Testis (tissue), 3 donors: ENCODE data around the gene PDCD11. TPM values are rescaled to one million over a fixed set of nuclear protein-coding genes. Genes with fewer than 3 reads are reported as not detected.
A peak's percentile ranks its signal among the peaks of the same experiment; 100 is the strongest.

Source experiments
- DNase-seq: peaks from one replicate; pipeline ENCODE4 v3.0.0-alpha.2; 2019
- H3K27ac ChIP-seq, 2 donors: fragments of 200-600 bp; sonication (generic); one replicate each; pipeline ENCODE4 v1.5.1; 2019
- H3K27me3 ChIP-seq: fragments of 200-600 bp; sonication (generic); one replicate; pipeline ENCODE4 v1.5.1; 2019
- H3K36me3 ChIP-seq: fragments of 200-600 bp; sonication (generic); one replicate; pipeline ENCODE4 v1.5.1; 2017; ENCODE audit warnings: low read depth; ENCODE audit errors: missing control alignments
- H3K4me1 ChIP-seq: fragments of 200-600 bp; sonication (generic); one replicate; pipeline ENCODE4 v1.5.1; 2019
- H3K4me3 ChIP-seq, 2 donors: fragments of 200-600 bp; sonication (generic); one replicate each; pipeline ENCODE4 v1.5.1; 2017 to 2019
- H3K9me3 ChIP-seq: fragments of 200-600 bp; sonication (generic); one replicate; pipeline ENCODE4 v1.5.1; 2017
- POLR2A ChIP-seq: fragments of 450-650 bp; IDR thresholded peaks from one replicate; pipeline ENCODE4 v1.6.1; 2017; ENCODE audit warnings: antibody characterized with exemption, mild to moderate bottlenecking, moderate library complexity
- WGBS, 2 donors: methylation state at CpG; one replicate each; pipeline ENCODE4 v1.1.5; 2018; 5-methylcytosine and 5-hydroxymethylcytosine counted together
- intact Hi-C: fragments of 100-400 bp; cut with DNase I; formaldehyde crosslinking; loops from one replicate; pipeline ENCODE4 v1.15.1; 2023; ENCODE audit warnings: low total_unique reads
- microRNA counts, 2 donors: library from miRNA; unstranded; fragments of <30 nt; microRNA quantifications; one replicate each; lab custom pipeline; 2016
- microRNA-seq, 2 donors: library from miRNA; unstranded; fragments of <30 nt; microRNA quantifications; one replicate each; pipeline ENCODE4, GENCODE V29; 2016; ENCODE audit warnings: borderline number of aligned reads in 2 of 2, borderline replicate concordance in 1 of 2
- polyA plus RNA-seq: library from polyadenylated mRNA; stranded (reverse); fragments of 350-450 nt; fragmentation: Illumina TruSeq; extraction: RNeasy Lipid Tissue Mini Kit (QIAGEN cat#74804); gene quantifications from one replicate; pipeline ENCODE4 v1.2.3, GENCODE V29; 2014; ENCODE audit warnings: low read depth, low replicate concordance; ENCODE audit not compliant: insufficient read depth
- total RNA-seq, 2 donors: library from RNA; depleted of rRNA; stranded (reverse); fragments of >200 nt; gene quantifications; one replicate each; pipeline ENCODE4 v1.2.3, GENCODE V29; 2016
- TF ChIP-seq, protein P1 (sequence below), 3 experiments: fragments of 450-650 bp in 2 of 3; fragments of 200-600 bp in 1 of 3; sonication (generic) in 1 of 3; IDR thresholded peaks; one replicate each; pipeline ENCODE4 v1.5.1; 2016 to 2019; ENCODE audit warnings: antibody characterized with exemption in 3 of 3, mild to moderate bottlenecking in 2 of 3, moderate library complexity in 1 of 3

PDCD11 gene
- total and polyA plus RNA-seq, 3 donors from 2014 or later = 47.3 to 54.9 (median 50.7) TPM

DNA sequence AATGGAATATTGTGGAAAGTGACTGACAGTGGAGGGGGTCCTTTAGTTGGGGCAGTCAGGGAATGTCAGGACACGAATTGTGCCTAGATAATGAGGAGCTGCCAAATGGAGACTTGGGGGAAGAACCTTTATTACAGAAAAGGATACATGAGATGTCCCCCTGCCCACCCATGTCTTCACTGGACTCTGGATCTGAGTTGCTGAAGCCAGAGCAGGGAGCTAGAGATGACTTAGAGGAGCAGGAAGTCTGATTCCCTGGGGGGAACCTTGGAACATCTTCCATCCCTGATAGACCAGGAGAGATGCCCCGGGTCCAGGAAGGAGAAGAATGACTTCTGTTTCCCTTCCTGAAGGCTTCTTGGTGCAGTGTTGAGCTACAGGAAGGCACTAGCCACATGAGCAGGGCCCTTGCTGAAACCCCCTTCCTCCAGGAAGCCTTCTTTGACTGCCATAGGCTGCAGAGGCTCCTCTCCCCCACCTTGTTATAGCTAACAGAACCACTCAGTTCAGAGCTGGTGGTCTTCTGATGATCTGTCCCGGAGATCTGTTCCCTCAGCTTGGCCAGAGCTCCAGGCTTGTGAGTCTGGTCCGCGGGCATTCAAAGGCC is 96.3 kb downstream of the PDCD11 start:
- Histone ChIP-seq H3K9me3 (no peaks in the 10 kb centered on the region), H3K27me3 (no peaks in the 10 kb centered on the region), H3K4me3 (no peak overlapping the region), H3K36me3 (no peaks in the 10 kb centered on the region), H3K27ac (no peak overlapping the region), H3K4me1 (no peaks in the 10 kb centered on the region)
- WGBS, 2 donors = 28 to 56% methylated on average over 2 to 5 of the region's 5 CpGs
- DNase-seq = no peak
- intact Hi-C loops = no loop called here
- TF ChIP-seq, protein P1, sequence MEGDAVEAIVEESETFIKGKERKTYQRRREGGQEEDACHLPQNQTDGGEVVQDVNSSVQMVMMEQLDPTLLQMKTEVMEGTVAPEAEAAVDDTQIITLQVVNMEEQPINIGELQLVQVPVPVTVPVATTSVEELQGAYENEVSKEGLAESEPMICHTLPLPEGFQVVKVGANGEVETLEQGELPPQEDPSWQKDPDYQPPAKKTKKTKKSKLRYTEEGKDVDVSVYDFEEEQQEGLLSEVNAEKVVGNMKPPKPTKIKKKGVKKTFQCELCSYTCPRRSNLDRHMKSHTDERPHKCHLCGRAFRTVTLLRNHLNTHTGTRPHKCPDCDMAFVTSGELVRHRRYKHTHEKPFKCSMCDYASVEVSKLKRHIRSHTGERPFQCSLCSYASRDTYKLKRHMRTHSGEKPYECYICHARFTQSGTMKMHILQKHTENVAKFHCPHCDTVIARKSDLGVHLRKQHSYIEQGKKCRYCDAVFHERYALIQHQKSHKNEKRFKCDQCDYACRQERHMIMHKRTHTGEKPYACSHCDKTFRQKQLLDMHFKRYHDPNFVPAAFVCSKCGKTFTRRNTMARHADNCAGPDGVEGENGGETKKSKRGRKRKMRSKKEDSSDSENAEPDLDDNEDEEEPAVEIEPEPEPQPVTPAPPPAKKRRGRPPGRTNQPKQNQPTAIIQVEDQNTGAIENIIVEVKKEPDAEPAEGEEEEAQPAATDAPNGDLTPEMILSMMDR (IDR thresholded peaks at IDR 0.05) = no peak
- TF ChIP-seq POLR2A = no peak

DNA sequence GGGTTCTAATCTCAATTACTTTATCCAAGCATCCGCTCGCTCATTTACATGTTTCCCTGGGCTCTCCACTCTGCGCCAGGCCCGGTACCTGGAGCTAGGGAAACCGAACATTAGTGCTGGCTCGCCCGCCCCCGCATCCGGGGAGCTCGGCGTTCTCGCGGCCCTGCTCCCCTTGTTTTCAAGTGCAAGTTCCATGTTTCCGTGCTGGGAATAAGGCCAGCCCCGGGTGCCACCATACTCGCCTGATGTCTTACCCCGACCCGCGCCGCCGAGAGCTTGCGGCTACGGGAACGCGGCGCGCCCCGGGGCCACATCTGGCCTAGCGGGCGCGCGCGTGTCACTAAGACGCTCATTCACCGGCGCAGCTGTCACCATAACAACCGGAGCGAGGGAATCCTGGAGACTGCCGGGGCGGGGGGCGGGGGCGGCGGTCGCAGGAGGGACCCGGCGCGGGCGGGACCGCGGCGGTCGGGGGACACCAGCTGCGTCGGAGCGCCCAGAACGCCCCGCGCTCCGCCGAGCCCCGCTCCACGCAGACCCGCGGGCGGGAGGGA is 97.0 kb downstream of the PDCD11 start, which contains the start of gene NEURL1:
TSS of gene NEURL1 (plus strand) at position 344 of the 554 bp plus-strand sequence. CDS start 683 bp downstream, outside the sequence.
- no peaks in the 10 kb centered on the region for H3K27me3 ChIP-seq
- no peaks in the 10 kb centered on the region for H3K4me1 ChIP-seq
- H3K4me3 ChIP-seq = peak within 1 kb of the TSS; percentile 53 to 76
- intact Hi-C loops = no loop called here
- TF ChIP-seq POLR2A = no peak
- TF ChIP-seq, protein P1 (IDR thresholded peaks at IDR 0.05) = no peak
- H3K27ac ChIP-seq = no peak within 1 kb of the TSS
- WGBS, 2 donors = 1 to 10% methylated on average over 5 to 65 of the region's 65 CpGs
- H3K36me3 ChIP-seq = no peaks in the 10 kb centered on the region
- peak; percentile 72 for DNase-seq
- no peaks in the 10 kb centered on the region for H3K9me3 ChIP-seq

DNA sequence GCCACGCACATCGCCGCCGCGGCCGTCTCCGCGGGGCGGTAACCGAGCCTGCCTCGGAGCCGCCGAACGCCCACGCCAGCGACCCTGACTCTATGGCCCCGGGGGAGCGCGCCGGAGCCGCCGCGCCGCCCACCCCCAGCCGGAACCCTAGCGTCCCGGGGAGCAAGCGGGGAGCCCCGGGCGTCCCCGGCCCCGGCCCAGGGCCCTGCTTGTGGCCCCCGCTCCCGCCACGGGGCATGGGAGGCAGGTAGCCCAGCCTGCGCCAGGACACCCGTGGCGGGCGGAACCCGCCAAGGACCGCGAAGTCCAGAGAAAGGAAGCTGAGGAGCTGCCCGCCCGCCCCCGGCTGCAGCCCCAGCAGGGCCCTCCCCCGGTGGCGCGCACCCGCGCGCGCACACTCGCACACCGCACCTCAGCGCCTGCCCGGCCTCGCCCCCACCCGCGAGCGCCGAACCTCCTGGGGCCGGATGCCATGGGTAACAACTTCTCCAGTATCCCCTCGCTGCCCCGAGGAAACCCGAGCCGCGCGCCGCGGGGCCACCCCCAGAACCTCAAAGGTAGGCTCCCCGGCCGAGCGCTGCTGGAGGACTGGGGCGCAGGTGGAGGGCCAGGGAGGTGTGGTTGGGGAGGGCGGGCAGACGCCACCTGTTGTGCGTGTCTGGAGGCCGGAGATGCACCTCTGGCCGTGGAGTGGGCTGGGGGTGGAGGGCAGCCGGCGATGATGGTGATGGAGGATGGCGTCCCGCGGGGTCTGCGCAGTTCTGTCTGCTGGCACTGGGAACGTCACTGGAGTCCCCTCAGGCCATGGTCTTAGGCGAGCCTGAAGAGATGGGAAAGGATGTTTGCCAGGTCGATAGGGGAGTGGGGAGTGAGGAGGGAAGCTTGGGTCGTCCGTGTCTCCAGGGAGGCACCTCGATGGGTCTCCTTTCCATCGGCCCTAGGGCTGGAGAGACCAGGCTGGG is 97.8 kb downstream of the PDCD11 start:
- Histone ChIP-seq H3K27me3 (no peaks in the 10 kb centered on the region), H3K36me3 (no peaks in the 10 kb centered on the region), H3K4me1 (no peaks in the 10 kb centered on the region), H3K4me3 (peak overlapping the region; percentile 53 to 76), H3K9me3 (no peaks in the 10 kb centered on the region), H3K27ac (no peak overlapping the region)
- DNase-seq = peak; percentile 37
- no peak for TF ChIP-seq POLR2A
- TF ChIP-seq, protein P1 (IDR thresholded peaks at IDR 0.05) = no peak
- intact Hi-C loops = no loop called here
- WGBS, 2 donors = 5 to 6% methylated on average over 17 to 42 of the region's 92 CpGs

DNA sequence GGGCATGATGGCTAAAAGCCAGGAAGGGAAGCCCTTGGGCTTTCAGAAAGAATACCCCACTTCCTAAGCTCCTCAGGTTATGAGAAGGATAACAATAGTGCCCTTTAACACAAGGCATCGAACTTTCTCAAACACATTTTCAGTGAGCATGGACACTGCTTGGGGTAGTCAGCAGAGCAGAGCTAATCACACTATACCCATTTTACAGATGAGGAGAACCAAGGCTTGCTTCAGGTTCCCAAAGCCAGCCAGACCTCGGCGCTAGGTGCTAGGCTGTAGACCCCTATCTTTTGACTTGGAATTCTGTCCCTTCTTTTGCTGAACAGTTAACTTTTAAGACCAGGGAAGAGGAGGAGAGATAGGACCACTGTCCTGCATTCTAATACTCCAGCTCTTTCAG is 98.9 kb downstream of the PDCD11 start:
- H3K4me1 ChIP-seq = peaks cover 6% of the 10 kb centered on the region
- 80 to 84% methylated on average over 3 of the region's 3 CpGs for WGBS, 2 donors
- H3K27ac ChIP-seq = no peak overlapping the region
- H3K4me3 ChIP-seq = no peak overlapping the region
- no peaks in the 10 kb centered on the region for H3K9me3 ChIP-seq
- no peak for DNase-seq
- H3K36me3 ChIP-seq = no peaks in the 10 kb centered on the region
- H3K27me3 ChIP-seq = no peaks in the 10 kb centered on the region
- intact Hi-C loops = no loop called here
- TF ChIP-seq, protein P1 (IDR thresholded peaks at IDR 0.05) = no peak
- TF ChIP-seq POLR2A = no peak

MicroRNAs within 50 kb of the gene (microRNA counts, 767-probe panel; counts per million panel counts)
- 0 to 152 counts per million in 2 donors for microRNA hsa-miR-1307-3p (lab: Ali Mortazavi, UCI)

Small RNA genes within 50 kb of the gene (microRNA-seq; reads per million reads assigned to microRNA genes)
- gene MIR1307 = 1,042 to 1,516 reads per million in 2 donors

Other genes starting within 250 kb of the PDCD11 start
- gene NT5C2, start 203.4 kb upstream of the PDCD11 start, total RNA-seq = 100 to 1,000 TPM; 105 to 114 TPM
- gene NT5C2, start 203.4 kb upstream of the PDCD11 start, polyA plus RNA-seq = 125 TPM
- not detected for gene RPEL1, start 150.7 kb upstream of the PDCD11 start, total RNA-seq
- not detected for gene RPEL1, start 150.7 kb upstream of the PDCD11 start, polyA plus RNA-seq
- gene INA, start 119.5 kb upstream of the PDCD11 start, total RNA-seq = 1 to 10 TPM; 4.3 to 5.2 TPM
- 7.7 TPM for gene INA, start 119.5 kb upstream of the PDCD11 start, polyA plus RNA-seq
- gene PCGF6, start 45.5 kb upstream of the PDCD11 start, total RNA-seq = 10 to 100 TPM; 15.7 to 23.2 TPM
- 15.9 TPM for gene PCGF6, start 45.5 kb upstream of the PDCD11 start, polyA plus RNA-seq
- gene TAF5, start 28.6 kb upstream of the PDCD11 start, total RNA-seq = 10 to 100 TPM; 26.3 to 29.1 TPM
- 19.7 TPM for gene TAF5, start 28.6 kb upstream of the PDCD11 start, polyA plus RNA-seq
- 100 to 1,000 TPM; 175 to 193 TPM for gene ATP5MK, start 151 bp upstream of the PDCD11 start, total RNA-seq
- 280 TPM for gene ATP5MK, start 151 bp upstream of the PDCD11 start, polyA plus RNA-seq
- 10 to 100 TPM; 53.1 to 78.6 TPM for gene CALHM2, start 55.7 kb downstream of the PDCD11 start, total RNA-seq
- gene CALHM2, start 55.7 kb downstream of the PDCD11 start, polyA plus RNA-seq = 43.5 TPM
- gene CALHM1, start 62.3 kb downstream of the PDCD11 start, total RNA-seq = under 1 TPM; 0.24 to 0.50 TPM
- gene CALHM1, start 62.3 kb downstream of the PDCD11 start, polyA plus RNA-seq = not detected
- gene CALHM3, start 82.6 kb downstream of the PDCD11 start, total RNA-seq = under 1 TPM; 0.39 to 0.93 TPM
- 0.88 TPM for gene CALHM3, start 82.6 kb downstream of the PDCD11 start, polyA plus RNA-seq
- gene NEURL1, start 97.1 kb downstream of the PDCD11 start, total RNA-seq = 10 to 100 TPM; 17.8 to 21.9 TPM
- gene NEURL1, start 97.1 kb downstream of the PDCD11 start, polyA plus RNA-seq = 19.8 TPM